Suprapubic skin (tissue), 3 donors: ENCODE data around the gene RAX2.

Experiments
- CTCF ChIP-seq, 2 donors: fragments of 200-600 bp in 1 of 2; fragments of 450-650 bp in 1 of 2; sonication (generic) in 1 of 2; IDR thresholded peaks; one replicate each; pipeline ENCODE4 v1.5.1; 2016 to 2019; ENCODE audit warnings: antibody characterized with exemption in 2 of 2, mild to moderate bottlenecking in 1 of 2, moderate library complexity in 1 of 2
- POLR2AphosphoS5 ChIP-seq, 3 donors: sonication (generic); formaldehyde crosslinking; IDR thresholded peaks; one replicate each; pipeline ENCODE4 v1.6.1; 2017; ENCODE audit warnings: antibody characterized with exemption in 3 of 3

GRCh38 chr19:3761382-3762129, 10.5 kb downstream of the RAX2 start, which contains the start of gene APBA3:
- TF ChIP-seq CTCF (IDR thresholded peaks at IDR 0.05) (peak in 1 of 2 donors; percentile 68), POLR2AphosphoS5 (IDR thresholded peaks at IDR 0.05) (peak in 2 of 3 donors; percentile 42 to 47)
